H1 (cell line): ENCODE measurements around the gene NDUFB11.

Experiments
- BACH1 ChIP-seq: IDR thresholded peaks from 2 replicates; pipeline ENCODE4 v1.6.1; 2012; ENCODE audit warnings: low read length, improper control_type of control experiment
- CREB1 ChIP-seq: IDR thresholded peaks from 2 replicates; pipeline ENCODE4 v1.6.1; 2012; ENCODE audit warnings: inconsistent platforms
- EP300 ChIP-seq, 2 experiments: IDR thresholded peaks; 1 replicate in 1 of 2; 2 replicates in 1 of 2; pipeline ENCODE4 v1.6.1; 2011 to 2012; ENCODE audit warnings: low read depth in 2 of 2, low read length in 2 of 2, mild to moderate bottlenecking in 2 of 2, borderline replicate concordance in 1 of 2, inconsistent platforms in 1 of 2, moderate library complexity in 1 of 2
- EZH2 ChIP-seq: fragments of 200-600 bp; sonication (generic); IDR thresholded peaks from 2 replicates; pipeline ENCODE4 v1.7.1; 2012; ENCODE audit warnings: low read depth, mild to moderate bottlenecking, moderate library complexity, low read length, inconsistent platforms; ENCODE audit not compliant: severe bottlenecking
- FOSL1 ChIP-seq: IDR thresholded peaks from 2 replicates; pipeline ENCODE4 v1.6.1; 2011; ENCODE audit warnings: mild to moderate bottlenecking, low read depth, low read length, moderate library complexity; ENCODE audit not compliant: insufficient read depth
- GABPA ChIP-seq: IDR thresholded peaks from 2 replicates; pipeline ENCODE4 v1.6.1; 2011; ENCODE audit warnings: mild to moderate bottlenecking, low read length, moderate library complexity, borderline replicate concordance; ENCODE audit not compliant: insufficient read depth
- POLR2A ChIP-seq, 2 experiments: IDR thresholded peaks; 1 replicate in 1 of 2; 2 replicates in 1 of 2; pipeline ENCODE4 v1.6.1; 2011; ENCODE audit warnings: low read depth in 2 of 2, low read length in 2 of 2, mild to moderate bottlenecking in 2 of 2; ENCODE audit errors: control extremely low read depth in 1 of 2
- POLR2AphosphoS5 ChIP-seq: IDR thresholded peaks from 2 replicates; pipeline ENCODE4 v1.6.1; 2011; ENCODE audit warnings: low read depth, low read length
- SIN3A ChIP-seq, 2 experiments: IDR thresholded peaks in 1 of 2; conservative IDR thresholded peaks in 1 of 2; 2 replicates each; pipeline ENCODE4 v1.6.1; 2011 to 2012; ENCODE audit warnings: low read length in 2 of 2, improper control_type of control experiment in 1 of 2, low read depth in 1 of 2, mild to moderate bottlenecking in 1 of 2
- SUZ12 ChIP-seq: fragments of 200-600 bp; sonication (generic); IDR thresholded peaks from 2 replicates; pipeline ENCODE4 v1.6.1; 2012; ENCODE audit warnings: mild to moderate bottlenecking, inconsistent platforms, low read length, moderate library complexity, mixed read lengths
- ZNF274 ChIP-seq: IDR thresholded peaks from 2 replicates; pipeline ENCODE4 v1.7.0; 2012; ENCODE audit warnings: low read length, borderline replicate concordance; ENCODE audit errors: extremely low read depth
- TF ChIP-seq, protein P1 (sequence below): IDR thresholded peaks from 2 replicates; pipeline ENCODE4 v1.6.1; 2011; ENCODE audit warnings: low read length, improper control_type of control experiment
- TF ChIP-seq, protein P2 (sequence below), 3 experiments: IDR thresholded peaks; 1 replicate in 2 of 3; 2 replicates in 1 of 3; pipeline versions ENCODE4 v1.5.1 to v1.6.1; 2011; ENCODE audit warnings: low read length in 3 of 3, mild to moderate bottlenecking in 3 of 3, inconsistent platforms in 2 of 3, low read depth in 1 of 3, moderate library complexity in 1 of 3; ENCODE audit not compliant: insufficient read depth in 1 of 3; ENCODE audit errors: control extremely low read depth in 1 of 3

DNA sequence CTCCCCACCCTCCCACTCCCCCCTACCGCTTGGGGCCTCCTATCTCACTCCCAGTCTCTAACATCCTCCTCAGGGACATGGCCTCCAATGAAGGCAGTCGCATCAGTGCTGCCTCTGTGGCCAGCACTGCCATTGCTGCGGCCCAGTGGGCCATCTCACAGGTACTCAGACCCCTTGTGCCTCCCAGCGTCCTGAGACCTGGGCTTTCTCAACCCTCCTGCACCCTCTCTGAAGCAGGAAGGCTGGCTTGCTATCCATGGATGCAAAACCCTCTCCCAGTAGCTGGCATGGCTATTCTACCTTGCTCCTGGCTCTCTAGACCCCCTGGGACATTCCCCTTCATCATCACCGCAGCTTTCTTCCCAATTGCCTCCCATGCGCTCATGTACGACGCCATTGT lies 35.8 kb upstream of the NDUFB11 start:
- TF ChIP-seq POLR2A (IDR thresholded peaks at IDR 0.05; ENCODE audit: control extremely low read depth in 1 of 2, low read depth in 2 of 2, low read length in 2 of 2), result no peak
- TF ChIP-seq EZH2, result no peak
- TF ChIP-seq FOSL1, result no peak
- no peak for TF ChIP-seq CREB1
- TF ChIP-seq, protein P1, sequence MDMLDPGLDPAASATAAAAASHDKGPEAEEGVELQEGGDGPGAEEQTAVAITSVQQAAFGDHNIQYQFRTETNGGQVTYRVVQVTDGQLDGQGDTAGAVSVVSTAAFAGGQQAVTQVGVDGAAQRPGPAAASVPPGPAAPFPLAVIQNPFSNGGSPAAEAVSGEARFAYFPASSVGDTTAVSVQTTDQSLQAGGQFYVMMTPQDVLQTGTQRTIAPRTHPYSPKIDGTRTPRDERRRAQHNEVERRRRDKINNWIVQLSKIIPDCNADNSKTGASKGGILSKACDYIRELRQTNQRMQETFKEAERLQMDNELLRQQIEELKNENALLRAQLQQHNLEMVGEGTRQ, result no peak
- no peak for TF ChIP-seq GABPA
- TF ChIP-seq BACH1, result no peak
- TF ChIP-seq, protein P2, sequence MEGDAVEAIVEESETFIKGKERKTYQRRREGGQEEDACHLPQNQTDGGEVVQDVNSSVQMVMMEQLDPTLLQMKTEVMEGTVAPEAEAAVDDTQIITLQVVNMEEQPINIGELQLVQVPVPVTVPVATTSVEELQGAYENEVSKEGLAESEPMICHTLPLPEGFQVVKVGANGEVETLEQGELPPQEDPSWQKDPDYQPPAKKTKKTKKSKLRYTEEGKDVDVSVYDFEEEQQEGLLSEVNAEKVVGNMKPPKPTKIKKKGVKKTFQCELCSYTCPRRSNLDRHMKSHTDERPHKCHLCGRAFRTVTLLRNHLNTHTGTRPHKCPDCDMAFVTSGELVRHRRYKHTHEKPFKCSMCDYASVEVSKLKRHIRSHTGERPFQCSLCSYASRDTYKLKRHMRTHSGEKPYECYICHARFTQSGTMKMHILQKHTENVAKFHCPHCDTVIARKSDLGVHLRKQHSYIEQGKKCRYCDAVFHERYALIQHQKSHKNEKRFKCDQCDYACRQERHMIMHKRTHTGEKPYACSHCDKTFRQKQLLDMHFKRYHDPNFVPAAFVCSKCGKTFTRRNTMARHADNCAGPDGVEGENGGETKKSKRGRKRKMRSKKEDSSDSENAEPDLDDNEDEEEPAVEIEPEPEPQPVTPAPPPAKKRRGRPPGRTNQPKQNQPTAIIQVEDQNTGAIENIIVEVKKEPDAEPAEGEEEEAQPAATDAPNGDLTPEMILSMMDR (IDR thresholded peaks at IDR 0.05; ENCODE audit: control extremely low read depth in 1 of 3, insufficient read depth in 1 of 3, low read depth in 1 of 3, low read length in 3 of 3), result no peak
- no peak for TF ChIP-seq SIN3A (conservative IDR thresholded peaks at IDR 0.05 in 1 of 2, IDR thresholded peaks at IDR 0.05 in 1 of 2; ENCODE audit: low read depth in 1 of 2, low read length in 2 of 2)
- TF ChIP-seq POLR2AphosphoS5, result no peak
- no peak for TF ChIP-seq EP300 (IDR thresholded peaks at IDR 0.05; ENCODE audit: borderline replicate concordance in 1 of 2, low read depth in 2 of 2, low read length in 2 of 2)
- no peak for TF ChIP-seq ZNF274
- no peak for TF ChIP-seq SUZ12
